ENCODE results near the gene OLA1. TPM values are rescaled to one million over a fixed set of nuclear protein-coding genes. Genes with fewer than 3 reads are reported as not detected.

OLA1 gene
- total RNA-seq, 1 donor from 2014 or later: 148 TPM

- no peak for DNase-seq (ENCODE audit: low read depth)
Measured at GRCh38 chr2:174035117-174035635, 213.2 kb downstream of the OLA1 start.

GRCh38 chr2:174033163-174033550, 215.2 kb downstream of the OLA1 start:
- DNase-seq (ENCODE audit: low read depth): no peak

GRCh38 chr2:174031226-174031625, 217.1 kb downstream of the OLA1 start:
- no peak for DNase-seq (ENCODE audit: low read depth)

- no peak for DNase-seq (ENCODE audit: low read depth)
Measured at GRCh38 chr2:174028935-174029334, 219.4 kb downstream of the OLA1 start.

GRCh38 chr2:174027956-174028355, 220.4 kb downstream of the OLA1 start:
- no peak for DNase-seq (ENCODE audit: low read depth)

- no peak for DNase-seq (ENCODE audit: low read depth)
Measured at GRCh38 chr2:174026122-174026845, 222.0 kb downstream of the OLA1 start.

- peak; percentile 43 for DNase-seq (ENCODE audit: low read depth)
Measured at GRCh38 chr2:174025271-174026121, 222.8 kb downstream of the OLA1 start.

GRCh38 chr2:174024524-174025270, 223.6 kb downstream of the OLA1 start:
- peak; percentile 78 for DNase-seq (ENCODE audit: low read depth)

- peak; percentile 91 for DNase-seq (ENCODE audit: low read depth)
Measured at GRCh38 chr2:174023591-174024523, 224.5 kb downstream of the OLA1 start.

Other genes starting within 250 kb of the OLA1 start
- gene SP9, start 86.4 kb upstream of the OLA1 start, total RNA-seq: not detected in 2 replicates
- gene SCRN3, start 147.2 kb upstream of the OLA1 start, total RNA-seq: 26.7 and 42.4 TPM in 2 replicates
- 3.3 and 7.0 TPM in 2 replicates for gene GPR155, start 238.5 kb upstream of the OLA1 start, total RNA-seq

All from renal cortical epithelial cell (primary cell).